SK-N-MC (cell line): ENCODE measurements around the gene TEF.
"Not testable (repeated sequence)": the region's sequence is repeated elsewhere in the genome, so short reads cannot be mapped to it uniquely, and the experiment has no call there.

Source experiments
- DNase-seq: peaks from one replicate; pipeline ENCODE4 v3.0.0-alpha.2; 2011; ENCODE audit warnings: low read depth, low spot score
- H3K27ac ChIP-seq: fragments of 200-600 bp; sonication (generic); 2 replicates; pipeline ENCODE4 v1.5.1; 2016; ENCODE audit warnings: mixed run types
- H3K36me3 ChIP-seq: fragments of 200-600 bp; sonication (generic); 2 replicates; pipeline ENCODE4 v1.6.1; 2017; ENCODE audit warnings: antibody characterized with exemption, low read length, mixed read lengths; ENCODE audit not compliant: insufficient read depth
- H3K4me3 ChIP-seq: fragments of 200-600 bp; sonication (generic); 2 replicates; pipeline ENCODE4 v1.5.1; 2016
- H3K9ac ChIP-seq: fragments of 200-600 bp; sonication (generic); 2 replicates; pipeline ENCODE4 v1.8.0; 2017; ENCODE audit warnings: mixed run types, mixed read lengths; ENCODE audit not compliant: insufficient read length
- H3K9me3 ChIP-seq: fragments of 200-600 bp; sonication (generic); 2 replicates; pipeline ENCODE4 v1.6.1; 2017; ENCODE audit warnings: low read depth, mild to moderate bottlenecking, antibody characterized with exemption, low read length, moderate library complexity, mixed read lengths
- EZH2 ChIP-seq: fragments of 200-600 bp; sonication (generic); IDR thresholded peaks from one replicate; pipeline ENCODE4 v1.6.1; 2017; ENCODE audit warnings: antibody characterized with exemption
- FOXP2 ChIP-seq: optimal IDR thresholded peaks from 2 replicates; pipeline ENCODE3; 2011; ENCODE audit warnings: mild to moderate bottlenecking, moderate library complexity; ENCODE audit not compliant: insufficient read depth; ENCODE audit errors: extremely low read length, control extremely low read depth
- POLR2AphosphoS5 ChIP-seq: IDR thresholded peaks from 2 replicates; pipeline ENCODE4 v1.6.1; 2012; ENCODE audit warnings: mild to moderate bottlenecking, low read depth, low read length, borderline replicate concordance

The TEF gene

GRCh38 chr22:41411021-41411851, 29.5 kb downstream of the TEF start:
- no peak overlapping the region for H3K9ac ChIP-seq
- no peaks in the 10 kb centered on the region for H3K36me3 ChIP-seq
- H3K27ac ChIP-seq, result no peak overlapping the region
- TF ChIP-seq EZH2, result no peak
- TF ChIP-seq POLR2AphosphoS5, result no peak
- TF ChIP-seq FOXP2, result no peak
- no peak overlapping the region for H3K4me3 ChIP-seq
- no peak for DNase-seq
- no peaks in the 10 kb centered on the region for H3K9me3 ChIP-seq

- Histone ChIP-seq H3K36me3 (no peaks in the 10 kb centered on the region), H3K9me3 (no peaks in the 10 kb centered on the region), H3K4me3 (no peak overlapping the region), H3K9ac (no peak overlapping the region), H3K27ac (no peak overlapping the region)
- TF ChIP-seq EZH2 (no peak), FOXP2 (no peak), POLR2AphosphoS5 (no peak)
- DNase-seq, result no peak
These were observed 33.8 kb downstream of the TEF start for GRCh38 chr22:41415554-41415953.

- Histone ChIP-seq H3K4me3 (no peak overlapping the region), H3K27ac (no peak overlapping the region), H3K9me3 (no peaks in the 10 kb centered on the region), H3K36me3 (no peaks in the 10 kb centered on the region), H3K9ac (no peak overlapping the region)
- TF ChIP-seq FOXP2 (no peak), EZH2 (no peak), POLR2AphosphoS5 (no peak)
- DNase-seq, result no peak
These were observed 36.1 kb downstream of the TEF start for GRCh38 chr22:41417622-41418390.

GRCh38 chr22:41418717-41419116, 37.0 kb downstream of the TEF start:
- DNase-seq, result no peak
- H3K27ac ChIP-seq, result no peak overlapping the region

GRCh38 chr22:41425660-41426365, 44.1 kb downstream of the TEF start:
- Histone ChIP-seq H3K27ac (no peak overlapping the region), H3K4me3 (no peak overlapping the region), H3K36me3 (no peaks in the 10 kb centered on the region), H3K9me3 (no peaks in the 10 kb centered on the region), H3K9ac (no peak overlapping the region)
- no peak for DNase-seq
- TF ChIP-seq FOXP2 (no peak), EZH2 (no peak), POLR2AphosphoS5 (no peak)

More at GRCh38 chr22:41418717-41419116, 37.0 kb downstream of the TEF start:
- TF ChIP-seq EZH2 (no peak), POLR2AphosphoS5 (no peak), FOXP2 (no peak)
- Histone ChIP-seq H3K4me3 (no peak overlapping the region), H3K36me3 (no peaks in the 10 kb centered on the region), H3K9me3 (no peaks in the 10 kb centered on the region), H3K9ac (no peak overlapping the region)

- no peak for DNase-seq
- TF ChIP-seq EZH2 (no peak), POLR2AphosphoS5 (no peak), FOXP2 (no peak)
These were observed 47.6 kb downstream of the TEF start for GRCh38 chr22:41429232-41429950.

GRCh38 chr22:41429951-41430332, 48.2 kb downstream of the TEF start:
- DNase-seq, result no peak
- Histone ChIP-seq H3K27ac (no peak overlapping the region), H3K9me3 (no peaks in the 10 kb centered on the region), H3K9ac (no peak overlapping the region), H3K36me3 (peaks cover 4% of the 10 kb centered on the region), H3K4me3 (no peak overlapping the region)
- TF ChIP-seq FOXP2 (no peak), EZH2 (no peak), POLR2AphosphoS5 (no peak)

More at GRCh38 chr22:41429232-41429950, 47.6 kb downstream of the TEF start:
- no peak overlapping the region for H3K4me3 ChIP-seq
- H3K9ac ChIP-seq, result no peak overlapping the region
- no peak overlapping the region for H3K27ac ChIP-seq
- H3K9me3 ChIP-seq, result no peaks in the 10 kb centered on the region
- no peaks in the 10 kb centered on the region; the same call in 1 of the 2 replicates for H3K36me3 ChIP-seq

- TF ChIP-seq POLR2AphosphoS5, result no peak
- no peak for TF ChIP-seq FOXP2
- no peak for DNase-seq
- H3K36me3 ChIP-seq, result peaks cover 21% of the 10 kb centered on the region
- H3K9ac ChIP-seq, result no peak overlapping the region
- no peak overlapping the region for H3K4me3 ChIP-seq
- H3K9me3 ChIP-seq, result no peaks in the 10 kb centered on the region
- H3K27ac ChIP-seq, result no peak overlapping the region
These were observed 49.9 kb downstream of the TEF start for GRCh38 chr22:41431656-41432055.

- not testable (repeated sequence) for DNase-seq, H3K27ac ChIP-seq, H3K9me3 ChIP-seq, H3K9ac ChIP-seq, H3K4me3 ChIP-seq
- H3K36me3 ChIP-seq, result peaks cover 29% of the 10 kb centered on the region
These were observed 51.7 kb downstream of the TEF start for GRCh38 chr22:41433480-41433879.

- not testable (repeated sequence) for H3K4me3 ChIP-seq, DNase-seq, H3K9ac ChIP-seq, H3K27ac ChIP-seq, H3K9me3 ChIP-seq
- peaks cover 29% of the 10 kb centered on the region for H3K36me3 ChIP-seq
These were observed 52.7 kb downstream of the TEF start for GRCh38 chr22:41434361-41435003.
